Measurements from ENCODE around the gene LRRFIP2. TPM values are rescaled to one million over a fixed set of nuclear protein-coding genes. Genes with fewer than 3 reads are reported as not detected.

The LRRFIP2 gene
- total and polyA plus RNA-seq, 2 of the 8 experiments (the other 6 are each of a cell fraction or from before 2014, with no cell fraction given): 8.8 to 25.6 TPM

DNA sequence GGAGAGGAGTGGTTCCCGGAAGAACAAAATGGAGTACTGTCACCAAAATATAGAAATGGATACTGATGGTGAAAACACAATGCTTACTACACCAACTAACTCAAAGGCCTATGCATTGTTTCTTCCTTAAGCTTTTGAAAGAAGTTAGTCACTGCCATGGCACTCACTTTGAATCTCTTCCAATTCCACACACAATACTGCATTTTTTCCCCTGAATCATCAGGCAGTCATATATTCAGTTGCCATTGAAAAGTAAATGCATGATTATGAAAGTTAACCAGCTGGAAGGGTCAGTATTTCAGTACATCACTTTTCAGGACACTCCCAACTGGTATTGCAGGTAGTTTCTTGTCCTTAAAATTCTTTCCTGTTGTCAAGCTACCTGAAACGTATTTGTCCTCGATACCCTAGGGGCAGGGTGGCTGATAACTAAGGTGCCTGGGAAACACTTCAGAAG, 9.0 kb upstream of the LRRFIP2 start:
- no peak for FAIRE-seq
- TF ChIP-seq SIX5 (IDR thresholded peaks at IDR 0.05; ENCODE audit: low read depth, low read length): no peak
- TF ChIP-seq SIRT6 (IDR thresholded peaks at IDR 0.05; ENCODE audit: low read length): no peak
- TF ChIP-seq, protein P1, sequence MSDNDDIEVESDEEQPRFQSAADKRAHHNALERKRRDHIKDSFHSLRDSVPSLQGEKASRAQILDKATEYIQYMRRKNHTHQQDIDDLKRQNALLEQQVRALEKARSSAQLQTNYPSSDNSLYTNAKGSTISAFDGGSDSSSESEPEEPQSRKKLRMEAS (IDR thresholded peaks at IDR 0.05): no peak
- TF ChIP-seq CHD1 (IDR thresholded peaks at IDR 0.05; ENCODE audit: low read depth, low read length): no peak
- no peak for TF ChIP-seq EZH2 (IDR thresholded peaks at IDR 0.05; ENCODE audit: low read depth, low read length, severe bottlenecking)
- TF ChIP-seq GTF2F1 (IDR thresholded peaks at IDR 0.05; ENCODE audit: borderline replicate concordance, low read depth, low read length): no peak
- no peak for TF ChIP-seq EP300 (IDR thresholded peaks at IDR 0.05; ENCODE audit: borderline replicate concordance in 1 of 2, low read depth in 2 of 2, low read length in 2 of 2)
- no peak for TF ChIP-seq CREB1 (IDR thresholded peaks at IDR 0.05)
- TF ChIP-seq BCL11A (IDR thresholded peaks at IDR 0.05; ENCODE audit: low read depth in 2 of 2, low read length in 2 of 2): no peak
- TF ChIP-seq JUN (IDR thresholded peaks at IDR 0.05; ENCODE audit: low read depth, low read length): no peak
- no peak for TF ChIP-seq SP4 (IDR thresholded peaks at IDR 0.05; ENCODE audit: low read length)
- TF ChIP-seq KDM5A (IDR thresholded peaks at IDR 0.05; ENCODE audit: low read length): no peak
- TF ChIP-seq MAFK (IDR thresholded peaks at IDR 0.05; ENCODE audit: low read depth, low read length): no peak
- no peak for TF ChIP-seq TAF7 (optimal IDR thresholded peaks at IDR 0.05; ENCODE audit: borderline replicate concordance, low read depth, low read length)
- ChIA-PET POLR2A (ENCODE audit: partially characterized antibody) (no interaction called here), CTCF (ENCODE audit: partially characterized antibody) (interaction anchor here (1.0 kb wide), 1 partner anchor 21 kb away, joined by 3 read pairs; no protein-coding TSS in a partner anchor)
- no peak overlapping the region for H2AFZ ChIP-seq (ENCODE audit: low read length)
- no peak overlapping the region for H3K56ac ChIP-seq (replicated peaks; ENCODE audit: insufficient read length, low read depth, low read length)
- H3K4me3 ChIP-seq (ENCODE audit: extremely low read depth in 1 of 4, insufficient read depth in 2 of 4, low read depth in 3 of 4, low read length in 4 of 4): no peak overlapping the region
- H3K23ac ChIP-seq (ENCODE audit: insufficient read length): no peak overlapping the region
- H2AK5ac ChIP-seq (ENCODE audit: low read depth, low read length): no peak overlapping the region
- H3K4me2 ChIP-seq (ENCODE audit: insufficient read depth in 1 of 2, low read depth in 2 of 2, low read length in 2 of 2): no peak overlapping the region
- no peaks in the 10 kb centered on the region for H4K20me1 ChIP-seq (replicated peaks in 1 of 2; ENCODE audit: control insufficient read depth in 1 of 2, insufficient read depth in 2 of 2, low read length in 2 of 2)
- H3K79me1 ChIP-seq (ENCODE audit: low read depth, low read length): no peaks in the 10 kb centered on the region
- H3K36me3 ChIP-seq (ENCODE audit: control insufficient read depth in 2 of 4, insufficient read depth in 4 of 4, low read length in 3 of 4): no peaks in the 10 kb centered on the region
- no peak overlapping the region for H3K27ac ChIP-seq (ENCODE audit: low read depth, low read length)
- DNase-seq (ENCODE audit: low read depth in 1 of 2, low spot score in 2 of 2): peak in 1 of 2 experiments; percentile 19
- H3K9ac ChIP-seq (replicated peaks in 1 of 4; ENCODE audit: extremely low read depth in 1 of 4, low read depth in 3 of 4, low read length in 3 of 4): no peak overlapping the region
- H2BK20ac ChIP-seq (ENCODE audit: low read length): no peak overlapping the region
- no peak overlapping the region for H3K14ac ChIP-seq (ENCODE audit: insufficient read length)
- no peaks in the 10 kb centered on the region for H3K27me3 ChIP-seq (replicated peaks in 1 of 4; ENCODE audit: control insufficient read depth in 3 of 4, extremely low read depth in 1 of 4, insufficient read depth in 3 of 4, low read length in 3 of 4)
- WGBS, 2 experiments (ENCODE audit: extremely low coverage in 1 of 2, insufficient coverage in 1 of 2, insufficient read length in 1 of 2, insufficient replicate concordance in 2 of 2, low coverage in 1 of 2, low lambda C conversion rate in 2 of 2, missing lambda C conversion rate in 1 of 2): 74% methylated on average over 3 of the region's 3 CpGs; no CpG with 5 or more reads in 1 of the 2 experiments
- no peak overlapping the region for H2BK5ac ChIP-seq (ENCODE audit: low read depth, low read length)
- no peak overlapping the region for H4K91ac ChIP-seq (replicated peaks; ENCODE audit: insufficient read length, low read length)
- no peak overlapping the region for H2BK120ac ChIP-seq (replicated peaks; ENCODE audit: low read depth, low read length)
- H4K8ac ChIP-seq (ENCODE audit: extremely low read depth, insufficient read depth, low read length): no peak overlapping the region
- H3K9me3 ChIP-seq (ENCODE audit: insufficient read depth in 2 of 2, low read depth in 1 of 2, low read length in 1 of 2): no peaks in the 10 kb centered on the region
- no peaks in the 10 kb centered on the region for H3K4me1 ChIP-seq (replicated peaks in 1 of 4; ENCODE audit: control insufficient read depth in 3 of 4, insufficient read depth in 4 of 4, low read length in 3 of 4)
- H2BK12ac ChIP-seq (ENCODE audit: low read depth, low read length): no peak overlapping the region
- no peaks in the 10 kb centered on the region for H3K23me2 ChIP-seq (ENCODE audit: low read depth, low read length)
- H3K4ac ChIP-seq (replicated peaks; ENCODE audit: insufficient read length, low read depth, low read length): no peak overlapping the region
- no peak overlapping the region for H2BK15ac ChIP-seq (ENCODE audit: low read length)
- H4K5ac ChIP-seq (ENCODE audit: insufficient read length, low read depth, low read length): no peak overlapping the region
- no peak overlapping the region for H3K18ac ChIP-seq (ENCODE audit: extremely low read depth, low read length)
- H3K79me2 ChIP-seq (ENCODE audit: control insufficient read depth in 1 of 2, insufficient read depth in 2 of 2, low read length in 2 of 2): peaks cover 0 to 2% of the 10 kb centered on the region in 2 experiments; a peak in 1 of 4 replicates
